ENCODE data around the gene DKC1. TPM values are rescaled to one million over a fixed set of nuclear protein-coding genes. Genes with fewer than 3 reads are reported as not detected.
A peak's percentile ranks its signal among the peaks of the same experiment; 100 is the strongest.

Gene DKC1
- total and polyA plus RNA-seq, 2 experiments from 2014 or later = 120 to 165 TPM

- Mint-ChIP-seq H3K27ac (no peak within 1 kb of the TSS), H3K4me1 (peaks cover 9% of the 10 kb centered on the region), H3K36me3 (ENCODE audit: low read depth) (no peaks in the 10 kb centered on the region), H3K9me3 (no peaks in the 10 kb centered on the region), H3K4me3 (peak within 1 kb of the TSS; percentile 64), H3K27me3 (ENCODE audit: insufficient read depth, low read depth, poor library complexity) (peaks cover 33% of the 10 kb centered on the region)
- Histone ChIP-seq H3K27ac (ENCODE audit: low read depth) (no peak within 1 kb of the TSS), H3K4me1 (ENCODE audit: insufficient read depth) (peaks cover 4% of the 10 kb centered on the region; the same call in 1 of the 2 replicates), H3K36me3 (ENCODE audit: insufficient read depth) (no peaks in the 10 kb centered on the region), H3F3A (replicated peaks; ENCODE audit: low read depth) (no peaks in the 10 kb centered on the region), H2AFZ (0 out of 2 replicates have a peak within 1 kb of the TSS, but pooled peaks have one; percentile 28), H3K79me2 (replicated peaks; ENCODE audit: insufficient read depth) (no peaks in the 10 kb centered on the region), H4K20me1 (replicated peaks; ENCODE audit: insufficient read depth) (no peaks in the 10 kb centered on the region), H3K4me2 (peak within 1 kb of the TSS; percentile 78), H3K9me2 (ENCODE audit: insufficient read depth) (no peaks in the 10 kb centered on the region), H3K27me3 (ENCODE audit: insufficient read depth) (peaks cover 39% of the 10 kb centered on the region), H3K4me3 (peak within 1 kb of the TSS; percentile 55)
- ATAC-seq (peak; percentile 84), DNase-seq (ENCODE audit: low spot score) (peak; percentile 55)
- TF ChIP-seq, protein P1, sequence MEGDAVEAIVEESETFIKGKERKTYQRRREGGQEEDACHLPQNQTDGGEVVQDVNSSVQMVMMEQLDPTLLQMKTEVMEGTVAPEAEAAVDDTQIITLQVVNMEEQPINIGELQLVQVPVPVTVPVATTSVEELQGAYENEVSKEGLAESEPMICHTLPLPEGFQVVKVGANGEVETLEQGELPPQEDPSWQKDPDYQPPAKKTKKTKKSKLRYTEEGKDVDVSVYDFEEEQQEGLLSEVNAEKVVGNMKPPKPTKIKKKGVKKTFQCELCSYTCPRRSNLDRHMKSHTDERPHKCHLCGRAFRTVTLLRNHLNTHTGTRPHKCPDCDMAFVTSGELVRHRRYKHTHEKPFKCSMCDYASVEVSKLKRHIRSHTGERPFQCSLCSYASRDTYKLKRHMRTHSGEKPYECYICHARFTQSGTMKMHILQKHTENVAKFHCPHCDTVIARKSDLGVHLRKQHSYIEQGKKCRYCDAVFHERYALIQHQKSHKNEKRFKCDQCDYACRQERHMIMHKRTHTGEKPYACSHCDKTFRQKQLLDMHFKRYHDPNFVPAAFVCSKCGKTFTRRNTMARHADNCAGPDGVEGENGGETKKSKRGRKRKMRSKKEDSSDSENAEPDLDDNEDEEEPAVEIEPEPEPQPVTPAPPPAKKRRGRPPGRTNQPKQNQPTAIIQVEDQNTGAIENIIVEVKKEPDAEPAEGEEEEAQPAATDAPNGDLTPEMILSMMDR (conservative IDR thresholded peaks at IDR 0.05; ENCODE audit: low read depth in 2 of 2) = no peak
- no peak for TF ChIP-seq ZNF331 (CRISPR knock-in tag; IDR thresholded peaks at IDR 0.05; ENCODE audit: low read depth)
- TF ChIP-seq, protein P2, sequence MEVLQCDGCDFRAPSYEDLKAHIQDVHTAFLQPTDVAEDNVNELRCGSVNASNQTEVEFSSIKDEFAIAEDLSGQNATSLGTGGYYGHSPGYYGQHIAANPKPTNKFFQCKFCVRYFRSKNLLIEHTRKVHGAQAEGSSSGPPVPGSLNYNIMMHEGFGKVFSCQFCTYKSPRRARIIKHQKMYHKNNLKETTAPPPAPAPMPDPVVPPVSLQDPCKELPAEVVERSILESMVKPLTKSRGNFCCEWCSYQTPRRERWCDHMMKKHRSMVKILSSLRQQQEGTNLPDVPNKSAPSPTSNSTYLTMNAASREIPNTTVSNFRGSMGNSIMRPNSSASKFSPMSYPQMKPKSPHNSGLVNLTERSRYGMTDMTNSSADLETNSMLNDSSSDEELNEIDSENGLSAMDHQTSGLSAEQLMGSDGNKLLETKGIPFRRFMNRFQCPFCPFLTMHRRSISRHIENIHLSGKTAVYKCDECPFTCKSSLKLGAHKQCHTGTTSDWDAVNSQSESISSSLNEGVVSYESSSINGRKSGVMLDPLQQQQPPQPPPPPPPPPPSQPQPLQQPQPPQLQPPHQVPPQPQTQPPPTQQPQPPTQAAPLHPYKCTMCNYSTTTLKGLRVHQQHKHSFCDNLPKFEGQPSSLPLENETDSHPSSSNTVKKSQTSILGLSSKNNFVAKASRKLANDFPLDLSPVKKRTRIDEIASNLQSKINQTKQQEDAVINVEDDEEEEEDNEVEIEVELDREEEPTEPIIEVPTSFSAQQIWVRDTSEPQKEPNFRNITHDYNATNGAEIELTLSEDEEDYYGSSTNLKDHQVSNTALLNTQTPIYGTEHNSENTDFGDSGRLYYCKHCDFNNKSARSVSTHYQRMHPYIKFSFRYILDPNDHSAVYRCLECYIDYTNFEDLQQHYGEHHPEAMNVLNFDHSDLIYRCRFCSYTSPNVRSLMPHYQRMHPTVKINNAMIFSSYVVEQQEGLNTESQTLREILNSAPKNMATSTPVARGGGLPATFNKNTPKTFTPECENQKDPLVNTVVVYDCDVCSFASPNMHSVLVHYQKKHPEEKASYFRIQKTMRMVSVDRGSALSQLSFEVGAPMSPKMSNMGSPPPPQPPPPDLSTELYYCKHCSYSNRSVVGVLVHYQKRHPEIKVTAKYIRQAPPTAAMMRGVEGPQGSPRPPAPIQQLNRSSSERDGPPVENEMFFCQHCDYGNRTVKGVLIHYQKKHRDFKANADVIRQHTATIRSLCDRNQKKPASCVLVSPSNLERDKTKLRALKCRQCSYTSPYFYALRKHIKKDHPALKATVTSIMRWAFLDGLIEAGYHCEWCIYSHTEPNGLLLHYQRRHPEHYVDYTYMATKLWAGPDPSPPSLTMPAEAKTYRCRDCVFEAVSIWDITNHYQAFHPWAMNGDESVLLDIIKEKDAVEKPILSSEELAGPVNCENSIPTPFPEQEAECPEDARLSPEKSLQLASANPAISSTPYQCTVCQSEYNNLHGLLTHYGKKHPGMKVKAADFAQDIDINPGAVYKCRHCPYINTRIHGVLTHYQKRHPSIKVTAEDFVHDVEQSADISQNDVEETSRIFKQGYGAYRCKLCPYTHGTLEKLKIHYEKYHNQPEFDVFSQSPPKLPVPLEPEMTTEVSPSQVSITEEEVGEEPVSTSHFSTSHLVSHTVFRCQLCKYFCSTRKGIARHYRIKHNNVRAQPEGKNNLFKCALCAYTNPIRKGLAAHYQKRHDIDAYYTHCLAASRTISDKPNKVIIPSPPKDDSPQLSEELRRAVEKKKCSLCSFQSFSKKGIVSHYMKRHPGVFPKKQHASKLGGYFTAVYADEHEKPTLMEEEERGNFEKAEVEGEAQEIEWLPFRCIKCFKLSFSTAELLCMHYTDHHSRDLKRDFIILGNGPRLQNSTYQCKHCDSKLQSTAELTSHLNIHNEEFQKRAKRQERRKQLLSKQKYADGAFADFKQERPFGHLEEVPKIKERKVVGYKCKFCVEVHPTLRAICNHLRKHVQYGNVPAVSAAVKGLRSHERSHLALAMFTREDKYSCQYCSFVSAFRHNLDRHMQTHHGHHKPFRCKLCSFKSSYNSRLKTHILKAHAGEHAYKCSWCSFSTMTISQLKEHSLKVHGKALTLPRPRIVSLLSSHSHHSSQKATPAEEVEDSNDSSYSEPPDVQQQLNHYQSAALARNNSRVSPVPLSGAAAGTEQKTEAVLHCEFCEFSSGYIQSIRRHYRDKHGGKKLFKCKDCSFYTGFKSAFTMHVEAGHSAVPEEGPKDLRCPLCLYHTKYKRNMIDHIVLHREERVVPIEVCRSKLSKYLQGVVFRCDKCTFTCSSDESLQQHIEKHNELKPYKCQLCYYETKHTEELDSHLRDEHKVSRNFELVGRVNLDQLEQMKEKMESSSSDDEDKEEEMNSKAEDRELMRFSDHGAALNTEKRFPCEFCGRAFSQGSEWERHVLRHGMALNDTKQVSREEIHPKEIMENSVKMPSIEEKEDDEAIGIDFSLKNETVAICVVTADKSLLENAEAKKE (CRISPR knock-in tag; IDR thresholded peaks at IDR 0.05) = no peak
- no peak for TF ChIP-seq NANOG (IDR thresholded peaks at IDR 0.05; ENCODE audit: borderline replicate concordance)
Measured at GRCh38 chrX:154750301-154751202, 12.1 kb upstream of the DKC1 start, which contains the start of gene GAB3. Gene GAB3, minus strand, starts transcription at chrX:154751077. Its CDS starts 52 bp downstream, at chrX:154751025.

Data from GM23338 (cell line).